Measurements from ENCODE around the gene IWS1. TPM values are rescaled to one million over a fixed set of nuclear protein-coding genes. Genes with fewer than 3 reads are reported as not detected.

Gene IWS1
- total and polyA plus RNA-seq, 2 experiments from 2014 or later: 45.9 to 47.8 TPM

GRCh38 chr2:127565261-127566138 is 39.2 kb upstream of the IWS1 start:
- Histone ChIP-seq H3K4me1 (ENCODE audit: insufficient read depth) (no peaks in the 10 kb centered on the region), H3K4me3 (no peak overlapping the region), H3K9me3 (ENCODE audit: low read depth) (no peaks in the 10 kb centered on the region), H3K27ac (no peak overlapping the region), H4K20me1 (ENCODE audit: insufficient read depth, poor library complexity, severe bottlenecking) (no peaks in the 10 kb centered on the region), H2AFZ (no peak overlapping the region), H3K4me2 (no peak overlapping the region), H3K79me2 (no peaks in the 10 kb centered on the region), H3K27me3 (no peaks in the 10 kb centered on the region), H3K36me3 (replicated peaks; ENCODE audit: insufficient read depth, low read depth) (no peaks in the 10 kb centered on the region), H3K9me2 (replicated peaks; ENCODE audit: insufficient read depth) (no peaks in the 10 kb centered on the region)
- DNase-seq (ENCODE audit: low spot score): no peak
- 91% methylated on average over 11 of the region's 12 CpGs for WGBS (ENCODE audit: low lambda C conversion rate, missing lambda C conversion rate)
- TF ChIP-seq EZH2 (IDR thresholded peaks at IDR 0.05; ENCODE audit: borderline replicate concordance) (no peak), CTCF (IDR thresholded peaks at IDR 0.05; ENCODE audit: poor library complexity) (no peak), EZH2phosphoT487 (IDR thresholded peaks at IDR 0.05; ENCODE audit: low read depth, severe bottlenecking, unreplicated experiment) (no peak)

DNA sequence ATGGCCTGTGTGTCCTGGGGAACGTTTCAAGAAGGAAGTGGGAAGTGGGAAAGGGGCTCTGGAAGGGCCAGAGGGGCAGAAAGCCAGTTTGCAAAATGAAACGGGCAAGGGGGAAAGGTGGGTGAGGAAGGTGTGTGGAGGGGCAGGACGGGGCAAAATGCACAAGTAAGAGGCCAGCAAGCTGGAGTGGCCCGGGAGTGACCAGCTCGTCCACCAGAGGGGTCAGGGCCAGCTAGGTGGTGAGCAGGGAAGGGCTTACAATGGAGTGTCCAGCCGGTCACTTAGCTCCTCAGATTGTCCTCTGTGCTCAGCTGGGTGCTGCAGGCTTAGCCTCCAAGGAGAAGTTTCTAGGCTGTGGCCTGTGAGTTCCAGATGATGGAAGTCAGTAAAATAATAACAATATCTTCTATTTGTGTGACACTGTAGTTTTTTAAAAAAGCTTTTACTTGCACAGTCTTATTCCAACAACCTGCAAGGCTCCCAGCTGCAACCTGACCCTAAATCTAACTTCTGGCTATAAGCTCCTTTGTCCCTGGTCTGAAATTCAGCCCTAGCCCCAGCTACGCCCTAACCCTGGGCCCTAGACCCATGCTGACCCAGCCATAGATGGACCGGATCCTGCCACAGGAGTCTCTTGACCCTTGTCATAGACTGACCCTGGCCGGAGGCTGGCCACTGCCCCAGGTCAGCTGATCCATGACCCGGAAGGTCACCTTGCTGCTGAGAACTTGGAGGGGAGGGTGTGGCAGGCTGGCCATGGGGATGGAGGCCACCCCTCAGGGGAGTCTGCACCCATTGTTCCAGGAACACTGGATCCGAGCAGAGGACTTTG is 38.4 kb upstream of the IWS1 start:
- no peaks in the 10 kb centered on the region for H3K9me2 ChIP-seq (replicated peaks; ENCODE audit: insufficient read depth)
- no peak overlapping the region for H3K27ac ChIP-seq
- H3K36me3 ChIP-seq (replicated peaks; ENCODE audit: insufficient read depth, low read depth): no peaks in the 10 kb centered on the region
- no peaks in the 10 kb centered on the region for H3K79me2 ChIP-seq
- H3K4me1 ChIP-seq (ENCODE audit: insufficient read depth): no peaks in the 10 kb centered on the region
- WGBS (ENCODE audit: low lambda C conversion rate, missing lambda C conversion rate): 86% methylated on average over 11 of the region's 11 CpGs
- H2AFZ ChIP-seq: no peak overlapping the region
- TF ChIP-seq EZH2 (IDR thresholded peaks at IDR 0.05; ENCODE audit: borderline replicate concordance) (no peak), EZH2phosphoT487 (IDR thresholded peaks at IDR 0.05; ENCODE audit: low read depth, severe bottlenecking, unreplicated experiment) (no peak), CTCF (IDR thresholded peaks at IDR 0.05; ENCODE audit: poor library complexity) (no peak)
- no peak overlapping the region for H3K4me2 ChIP-seq
- no peak overlapping the region for H3K4me3 ChIP-seq
- no peaks in the 10 kb centered on the region for H4K20me1 ChIP-seq (ENCODE audit: insufficient read depth, poor library complexity, severe bottlenecking)
- H3K27me3 ChIP-seq: no peaks in the 10 kb centered on the region
- no peaks in the 10 kb centered on the region for H3K9me3 ChIP-seq (ENCODE audit: low read depth)
- no peak for DNase-seq (ENCODE audit: low spot score)

GRCh38 chr2:127563458-127564428 is 37.5 kb upstream of the IWS1 start:
- no peak for TF ChIP-seq CTCF (IDR thresholded peaks at IDR 0.05; ENCODE audit: poor library complexity)
- no peak for TF ChIP-seq EZH2phosphoT487 (IDR thresholded peaks at IDR 0.05; ENCODE audit: low read depth, severe bottlenecking, unreplicated experiment)
- TF ChIP-seq EZH2 (IDR thresholded peaks at IDR 0.05; ENCODE audit: borderline replicate concordance): no peak
- Histone ChIP-seq H3K36me3 (replicated peaks; ENCODE audit: insufficient read depth, low read depth) (no peaks in the 10 kb centered on the region), H3K4me1 (ENCODE audit: insufficient read depth) (no peaks in the 10 kb centered on the region), H3K4me2 (no peak overlapping the region), H4K20me1 (ENCODE audit: insufficient read depth, poor library complexity, severe bottlenecking) (no peaks in the 10 kb centered on the region), H3K27ac (no peak overlapping the region), H3K9me3 (ENCODE audit: low read depth) (no peaks in the 10 kb centered on the region), H3K79me2 (no peaks in the 10 kb centered on the region), H2AFZ (no peak overlapping the region), H3K27me3 (no peaks in the 10 kb centered on the region), H3K9me2 (replicated peaks; ENCODE audit: insufficient read depth) (no peaks in the 10 kb centered on the region), H3K4me3 (no peak overlapping the region)
- WGBS (ENCODE audit: low lambda C conversion rate, missing lambda C conversion rate): 80% methylated on average over 14 of the region's 14 CpGs
- no peak for DNase-seq (ENCODE audit: low spot score)
